Measurements from ENCODE around the gene PITX1.

DNA sequence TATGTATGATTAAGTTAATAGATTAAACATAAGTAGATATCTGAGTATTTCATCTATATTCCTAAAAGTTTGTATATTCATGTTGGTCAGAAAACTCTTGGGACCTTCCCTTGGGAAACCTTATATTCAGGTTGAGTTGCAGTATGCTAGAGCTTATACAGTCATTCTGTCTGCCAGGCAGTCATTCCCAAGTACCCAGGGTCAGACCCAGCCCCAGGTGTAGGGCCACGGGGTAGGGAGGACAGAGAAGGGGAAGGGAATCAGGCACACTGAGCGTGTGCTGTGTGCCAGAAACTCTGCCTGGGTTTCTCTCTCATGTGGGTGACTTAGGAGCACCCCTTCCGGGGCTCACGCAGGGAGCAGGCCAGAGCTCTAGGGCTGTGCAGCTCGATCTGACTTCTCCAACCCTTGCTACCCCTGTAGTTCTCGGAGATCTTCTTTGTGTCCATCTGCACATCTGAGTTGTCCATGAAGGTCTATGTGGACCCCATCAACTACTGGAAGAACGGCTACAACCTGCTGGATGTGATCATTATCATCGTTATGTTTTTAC, 38.1 kb downstream of the PITX1 start:
- TF ChIP-seq FOSL1 (IDR thresholded peaks at IDR 0.05; ENCODE audit: low read depth): no peak
- no peak for TF ChIP-seq CTCF (IDR thresholded peaks at IDR 0.05 in 2 of 3, conservative IDR thresholded peaks at IDR 0.05 in 1 of 3; ENCODE audit: borderline replicate concordance in 1 of 3, insufficient read depth in 1 of 3, low read depth in 2 of 3, low read length in 2 of 3)
- no peak for TF ChIP-seq YY1 (IDR thresholded peaks at IDR 0.05; ENCODE audit: extremely low read depth, insufficient replicate concordance, low read depth, low read length)
- no peak for TF ChIP-seq POLR2AphosphoS5 (IDR thresholded peaks at IDR 0.05; ENCODE audit: low read depth, low read length)
- TF ChIP-seq SRF (IDR thresholded peaks at IDR 0.05; ENCODE audit: low read depth): no peak
- no peak for TF ChIP-seq SIN3A (IDR thresholded peaks at IDR 0.05; ENCODE audit: low read depth)
- TF ChIP-seq ELF1 (IDR thresholded peaks at IDR 0.05; ENCODE audit: borderline replicate concordance, low read depth): no peak
